ENCODE data around the gene PPP1CB.

Gene PPP1CB

DNA sequence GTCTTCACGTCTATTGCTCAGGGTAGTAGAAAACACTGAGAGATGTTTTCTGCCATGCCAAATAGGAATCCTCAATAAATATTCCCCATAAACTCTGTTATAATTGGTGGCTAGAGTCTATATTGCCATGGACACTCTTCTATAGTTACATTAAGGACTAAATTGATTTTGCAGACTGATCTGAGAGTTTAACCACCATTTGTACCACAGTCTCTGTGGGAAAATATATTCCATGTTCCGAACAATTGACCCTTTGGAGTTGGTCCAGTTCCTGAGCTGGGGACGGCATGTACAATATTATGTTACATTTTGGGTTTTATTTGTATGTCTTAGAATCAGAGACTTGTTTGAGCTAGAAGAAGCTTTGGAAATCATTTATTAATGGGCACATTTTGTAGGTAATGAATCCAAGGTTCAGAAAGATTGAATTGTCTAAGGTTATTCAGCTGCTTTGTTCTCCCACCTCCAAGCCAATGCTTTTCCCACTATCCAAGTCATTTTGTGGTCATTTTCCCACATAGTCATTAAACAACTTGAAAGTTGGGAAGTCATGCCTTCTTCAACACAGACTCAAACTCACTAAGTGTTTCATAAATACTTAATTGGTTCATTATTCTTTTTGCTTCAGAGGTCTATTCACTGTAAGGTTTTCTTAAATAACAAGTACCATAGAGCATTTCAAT is 5.1 kb upstream of the PPP1CB start:
- DNase-seq (ENCODE audit: extremely low spot score): no peak
- ChIA-PET CTCF (no interaction called here), POLR2A (no interaction called here)
- TF ChIP-seq SP1 (IDR thresholded peaks at IDR 0.05) (no peak), FOXK2 (IDR thresholded peaks at IDR 0.05) (no peak), L3MBTL2 (conservative IDR thresholded peaks at IDR 0.05) (no peak), ELF4 (IDR thresholded peaks at IDR 0.05) (no peak)
- TF ChIP-seq, protein P1, sequence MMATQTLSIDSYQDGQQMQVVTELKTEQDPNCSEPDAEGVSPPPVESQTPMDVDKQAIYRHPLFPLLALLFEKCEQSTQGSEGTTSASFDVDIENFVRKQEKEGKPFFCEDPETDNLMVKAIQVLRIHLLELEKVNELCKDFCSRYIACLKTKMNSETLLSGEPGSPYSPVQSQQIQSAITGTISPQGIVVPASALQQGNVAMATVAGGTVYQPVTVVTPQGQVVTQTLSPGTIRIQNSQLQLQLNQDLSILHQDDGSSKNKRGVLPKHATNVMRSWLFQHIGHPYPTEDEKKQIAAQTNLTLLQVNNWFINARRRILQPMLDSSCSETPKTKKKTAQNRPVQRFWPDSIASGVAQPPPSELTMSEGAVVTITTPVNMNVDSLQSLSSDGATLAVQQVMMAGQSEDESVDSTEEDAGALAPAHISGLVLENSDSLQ (IDR thresholded peaks at IDR 0.05): no peak

DNA sequence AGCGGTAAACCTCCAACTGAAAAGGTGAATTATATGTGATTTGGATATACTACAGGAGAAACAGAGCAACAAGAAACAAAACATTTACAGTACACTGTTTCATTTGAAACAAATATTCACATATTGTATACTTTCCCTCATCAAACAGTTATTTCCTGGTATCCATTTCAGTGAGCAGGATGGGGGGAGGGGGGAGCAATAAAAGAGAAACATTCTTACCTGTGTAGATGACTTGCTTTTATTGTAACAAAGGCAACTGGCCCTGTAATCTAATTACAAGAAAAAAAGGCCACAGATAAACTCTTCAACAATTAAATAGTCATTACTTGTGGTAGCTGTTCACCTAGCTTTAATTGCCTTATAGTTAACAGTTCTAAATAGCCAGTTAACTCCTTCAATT is 3.9 kb upstream of the PPP1CB start:
- CTCF ChIA-PET: interaction anchor here (0.7 kb wide), 1 partner anchor 146 kb away, joined by 3 read pairs; no protein-coding TSS in a partner anchor
- TF ChIP-seq TARDBP (IDR thresholded peaks at IDR 0.05): no peak
- no peak for TF ChIP-seq HDGF (IDR thresholded peaks at IDR 0.05; ENCODE audit: borderline replicate concordance)
- TF ChIP-seq LEF1 (IDR thresholded peaks at IDR 0.05; ENCODE audit: borderline replicate concordance): no peak
- TF ChIP-seq BHLHE40 (IDR thresholded peaks at IDR 0.05; ENCODE audit: borderline replicate concordance): no peak
- no peak for TF ChIP-seq SP1 (IDR thresholded peaks at IDR 0.05)
- TF ChIP-seq L3MBTL2 (conservative IDR thresholded peaks at IDR 0.05): no peak
- no peak for TF ChIP-seq FOXK2 (IDR thresholded peaks at IDR 0.05)
- no peak for TF ChIP-seq NFRKB (IDR thresholded peaks at IDR 0.05)
- no peak for DNase-seq (ENCODE audit: extremely low spot score)
- POLR2A ChIA-PET: no interaction called here

DNA sequence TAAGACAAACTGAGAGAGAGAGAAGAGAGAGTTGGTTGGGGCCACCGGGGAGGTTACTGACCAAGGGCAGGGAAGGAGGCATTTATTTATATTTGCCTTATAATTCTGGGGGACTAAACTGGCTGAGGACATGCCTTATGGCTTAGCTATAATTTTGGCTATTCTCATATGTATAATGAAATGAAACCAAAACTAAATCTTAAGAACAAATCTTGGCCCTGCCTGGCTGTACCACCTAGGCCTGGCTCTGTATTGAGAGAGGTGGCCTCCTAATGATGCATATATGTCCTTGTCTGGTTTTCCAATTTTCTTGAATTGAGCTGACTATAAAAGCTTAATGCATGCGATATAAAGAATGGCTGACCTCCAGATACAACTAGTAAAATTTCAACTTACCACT is 3.5 kb upstream of the PPP1CB start:
- DNase-seq (ENCODE audit: extremely low spot score): no peak
- ChIA-PET CTCF (interaction anchor here (0.7 kb wide), 1 partner anchor 146 kb away, joined by 3 read pairs; no protein-coding TSS in a partner anchor), POLR2A (no interaction called here)
- TF ChIP-seq BHLHE40 (IDR thresholded peaks at IDR 0.05; ENCODE audit: borderline replicate concordance) (no peak), FOXK2 (IDR thresholded peaks at IDR 0.05) (no peak), FOXM1 (IDR thresholded peaks at IDR 0.05; ENCODE audit: borderline replicate concordance) (no peak), L3MBTL2 (conservative IDR thresholded peaks at IDR 0.05) (no peak), NFRKB (IDR thresholded peaks at IDR 0.05) (no peak), LEF1 (IDR thresholded peaks at IDR 0.05; ENCODE audit: borderline replicate concordance) (no peak), TARDBP (IDR thresholded peaks at IDR 0.05) (no peak), ARNT (IDR thresholded peaks at IDR 0.05) (no peak), SUZ12 (IDR thresholded peaks at IDR 0.05) (no peak), CTBP1 (IDR thresholded peaks at IDR 0.05; ENCODE audit: borderline replicate concordance) (no peak), SP1 (IDR thresholded peaks at IDR 0.05) (no peak), ELF4 (IDR thresholded peaks at IDR 0.05) (no peak), ZNF384 (IDR thresholded peaks at IDR 0.05) (no peak), HDGF (IDR thresholded peaks at IDR 0.05; ENCODE audit: borderline replicate concordance) (no peak), FOXA1 (IDR thresholded peaks at IDR 0.05) (no peak)
- TF ChIP-seq, protein P1 (IDR thresholded peaks at IDR 0.05): no peak

DNA sequence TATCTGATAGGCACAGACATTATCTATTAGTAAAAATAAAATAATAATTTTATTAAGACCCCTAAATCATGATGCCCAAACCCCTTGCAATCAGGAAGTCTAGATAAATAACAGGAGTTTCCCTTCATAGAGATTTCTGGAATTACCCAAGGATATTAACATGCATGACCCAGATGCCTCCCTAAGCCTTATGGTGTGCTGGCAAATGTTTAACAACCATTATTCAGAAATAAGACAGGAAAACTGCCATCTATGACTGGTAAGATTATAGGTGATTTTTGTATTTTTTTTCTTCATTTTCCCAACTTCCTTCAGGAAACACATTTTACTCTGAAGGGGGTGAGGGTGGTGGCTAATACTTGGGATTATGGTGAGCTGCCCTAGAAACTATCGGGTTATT is 2.7 kb upstream of the PPP1CB start:
- TF ChIP-seq SUZ12 (IDR thresholded peaks at IDR 0.05) (no peak), FOXK2 (IDR thresholded peaks at IDR 0.05) (no peak), CTBP1 (IDR thresholded peaks at IDR 0.05; ENCODE audit: borderline replicate concordance) (no peak), ARNT (IDR thresholded peaks at IDR 0.05) (no peak), NFRKB (IDR thresholded peaks at IDR 0.05) (no peak)
- TF ChIP-seq, protein P1 (IDR thresholded peaks at IDR 0.05): no peak
- ChIA-PET POLR2A (no interaction called here), CTCF (no interaction called here)
- DNase-seq (ENCODE audit: extremely low spot score): no peak

DNA sequence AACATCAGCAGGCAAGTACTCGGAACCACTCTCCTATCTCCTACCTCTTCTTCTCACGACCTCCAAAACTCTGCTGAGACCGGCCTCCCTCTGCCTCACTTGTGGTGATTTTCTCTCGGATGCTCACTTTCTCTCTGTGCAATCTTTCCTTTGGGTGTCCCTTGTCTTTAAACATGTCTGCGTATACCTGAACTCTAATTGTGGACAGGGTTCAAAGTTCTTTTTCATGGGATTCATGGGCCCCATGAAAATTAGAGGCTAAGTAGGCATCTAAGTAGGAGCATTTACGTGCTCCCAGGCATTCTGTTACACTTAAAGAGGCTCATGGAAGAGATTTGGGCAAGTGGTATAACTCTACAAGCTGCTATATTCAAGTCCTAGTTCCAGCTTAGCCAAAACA is 2.1 kb upstream of the PPP1CB start:
- TF ChIP-seq BHLHE40 (IDR thresholded peaks at IDR 0.05; ENCODE audit: borderline replicate concordance): no peak
- TF ChIP-seq ZNF384 (IDR thresholded peaks at IDR 0.05): no peak
- TF ChIP-seq, protein P1 (IDR thresholded peaks at IDR 0.05): no peak
- no peak for TF ChIP-seq ELF4 (IDR thresholded peaks at IDR 0.05)
- no peak for TF ChIP-seq NFRKB (IDR thresholded peaks at IDR 0.05)
- no peak for TF ChIP-seq TARDBP (IDR thresholded peaks at IDR 0.05)
- TF ChIP-seq L3MBTL2 (conservative IDR thresholded peaks at IDR 0.05): no peak
- TF ChIP-seq SUZ12 (IDR thresholded peaks at IDR 0.05): no peak
- TF ChIP-seq CTBP1 (IDR thresholded peaks at IDR 0.05; ENCODE audit: borderline replicate concordance): no peak
- no peak for TF ChIP-seq LEF1 (IDR thresholded peaks at IDR 0.05; ENCODE audit: borderline replicate concordance)
- TF ChIP-seq SP1 (IDR thresholded peaks at IDR 0.05): no peak
- TF ChIP-seq FOXA1 (IDR thresholded peaks at IDR 0.05): no peak
- TF ChIP-seq HDGF (IDR thresholded peaks at IDR 0.05; ENCODE audit: borderline replicate concordance): no peak
- TF ChIP-seq FOXK2 (IDR thresholded peaks at IDR 0.05): no peak
- ChIA-PET CTCF (no interaction called here), POLR2A (no interaction called here)
- no peak for DNase-seq (ENCODE audit: extremely low spot score)
